GM21825 (cell line): ENCODE measurements around the gene SHC4.
"Not testable (repeated sequence)": the region's sequence is repeated elsewhere in the genome, so short reads cannot be mapped to it uniquely, and the experiment has no call there.

ENCODE experiments used
- ATAC-seq: cut with Tn5 transposase; IDR thresholded peaks from one replicate; pipeline ENCODE4 v1.9.1; 2021; ENCODE audit warnings: mild to moderate bottlenecking, moderate library complexity; ENCODE audit not compliant: unreplicated experiment

Gene SHC4

GRCh38 chr15:48963524-48964113 is at the start of gene SHC4:
Gene SHC4 (minus strand): TSS chr15:48963919. CDS start chr15:48963015, 904 bp downstream.
- no peak for ATAC-seq

DNA sequence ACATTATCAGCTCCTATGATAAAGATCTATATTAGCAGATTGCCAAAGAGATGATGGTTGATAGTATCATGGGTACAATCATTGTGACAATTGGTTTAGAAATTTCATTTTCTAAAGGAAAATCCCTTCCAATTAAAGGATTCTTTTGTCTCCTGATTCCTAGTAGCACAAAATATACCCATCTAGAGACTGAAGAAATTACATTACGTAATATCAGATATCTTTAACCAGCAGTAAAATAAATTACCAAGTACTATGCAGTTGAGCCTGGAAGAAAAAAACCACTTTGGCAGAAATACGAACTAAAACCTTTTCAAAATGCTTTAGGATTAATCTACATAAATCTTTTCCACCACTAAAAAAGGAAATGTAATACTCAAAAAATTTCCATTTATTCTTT is 35.6 kb upstream of the SHC4 start:
- no peak for ATAC-seq

- ATAC-seq: no peak
Observed at GRCh38 chr15:48996276-48996675, 32.6 kb upstream of the SHC4 start.

GRCh38 chr15:48993380-48993779 is 29.7 kb upstream of the SHC4 start:
- ATAC-seq: no peak

- ATAC-seq: peak; percentile 85
Observed at GRCh38 chr15:48992545-48992944, 28.8 kb upstream of the SHC4 start.

- peak; percentile 13 for ATAC-seq
Observed at GRCh38 chr15:48992096-48992495, 28.4 kb upstream of the SHC4 start.

GRCh38 chr15:48989170-48989569 is 25.5 kb upstream of the SHC4 start:
- ATAC-seq: no peak

DNA sequence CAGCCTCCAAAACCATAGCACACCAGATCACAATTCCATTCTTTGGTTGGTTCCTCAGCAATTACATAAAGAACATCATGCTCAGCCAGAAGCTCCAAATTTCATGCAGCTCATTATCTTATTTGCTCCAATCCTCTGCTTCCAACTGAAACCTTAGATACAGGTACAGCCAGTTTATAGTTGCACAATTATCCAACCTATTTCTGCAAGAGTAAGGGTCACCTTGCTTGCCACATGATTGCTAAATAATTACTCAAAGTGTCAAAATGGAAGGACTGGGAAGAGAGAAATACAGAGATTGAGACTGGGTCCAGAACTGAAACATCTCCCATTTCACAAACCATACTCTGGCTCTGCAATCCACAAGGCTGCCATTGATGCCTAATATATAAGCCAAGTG is 23.4 kb upstream of the SHC4 start:
- ATAC-seq: no peak

- ATAC-seq: no peak
Observed at GRCh38 chr15:48986240-48986639, 22.5 kb upstream of the SHC4 start.

- ATAC-seq: no peak
Observed at GRCh38 chr15:48985516-48985915, 21.8 kb upstream of the SHC4 start.

- ATAC-seq: no peak
Observed at GRCh38 chr15:48984811-48985352, 21.2 kb upstream of the SHC4 start.

- no peak for ATAC-seq
Observed at GRCh38 chr15:48984021-48984710, 20.4 kb upstream of the SHC4 start.

DNA sequence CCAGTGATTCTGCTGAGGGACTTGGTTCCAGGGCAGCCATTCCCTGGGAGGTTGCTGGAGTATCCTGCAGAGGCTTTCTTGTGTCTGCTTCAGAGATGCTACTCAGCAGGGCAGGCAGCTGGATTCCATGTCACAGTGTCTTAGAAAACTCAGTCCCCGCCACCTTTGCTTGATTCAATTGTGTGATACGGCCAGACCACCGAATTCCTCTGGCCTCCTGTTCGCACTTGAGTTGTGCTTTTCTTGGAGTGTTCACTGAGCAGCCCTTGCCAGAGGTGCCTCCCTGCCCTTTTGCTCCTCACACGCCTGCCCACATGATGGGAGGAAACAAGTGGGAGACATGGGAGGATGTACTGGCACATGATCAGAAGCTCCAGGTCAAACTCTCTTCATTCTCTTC is 19.6 kb upstream of the SHC4 start:
- no peak for ATAC-seq

DNA sequence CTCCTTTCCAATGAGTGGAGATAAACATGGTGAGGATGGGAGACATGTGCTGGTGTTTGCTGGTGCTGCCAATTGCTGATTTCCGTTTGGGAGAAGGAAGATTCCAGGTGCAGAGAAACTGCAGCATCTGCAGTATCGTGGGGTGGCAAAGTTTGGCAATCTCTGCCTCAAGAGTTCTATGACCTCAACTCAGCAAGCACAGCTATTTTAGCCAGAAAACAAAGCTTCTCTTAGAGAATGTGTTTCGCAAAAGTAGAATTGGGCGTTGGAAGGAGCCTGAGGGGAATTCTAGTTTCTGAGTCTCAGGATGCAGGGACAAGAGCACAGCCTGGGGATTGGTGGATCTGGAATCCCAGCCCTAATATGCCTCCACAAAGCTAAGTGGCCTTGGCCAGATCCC is 18.2 kb upstream of the SHC4 start:
- ATAC-seq: no peak

DNA sequence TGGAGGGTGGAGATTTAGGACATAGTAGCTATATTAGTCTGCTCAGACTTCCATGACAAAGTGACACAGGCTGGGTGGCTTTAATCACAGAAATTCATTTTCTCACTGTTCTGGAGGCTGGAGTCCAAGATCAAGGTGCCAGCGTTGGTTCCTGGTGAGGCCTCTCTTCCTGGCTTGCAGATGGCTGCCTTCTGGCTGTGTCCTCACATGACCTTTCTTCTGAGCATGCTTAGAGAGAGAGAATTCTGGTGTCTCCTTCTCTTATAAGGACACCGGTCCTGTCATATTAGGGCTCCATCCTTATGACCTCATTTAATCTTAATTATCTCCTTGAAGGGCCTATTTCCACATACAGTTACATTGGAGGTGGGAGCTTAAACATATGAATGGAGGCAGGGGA is 14.9 kb upstream of the SHC4 start:
- no peak for ATAC-seq

- no peak for ATAC-seq
Observed at GRCh38 chr15:48976444-48977088, 12.8 kb upstream of the SHC4 start.

DNA sequence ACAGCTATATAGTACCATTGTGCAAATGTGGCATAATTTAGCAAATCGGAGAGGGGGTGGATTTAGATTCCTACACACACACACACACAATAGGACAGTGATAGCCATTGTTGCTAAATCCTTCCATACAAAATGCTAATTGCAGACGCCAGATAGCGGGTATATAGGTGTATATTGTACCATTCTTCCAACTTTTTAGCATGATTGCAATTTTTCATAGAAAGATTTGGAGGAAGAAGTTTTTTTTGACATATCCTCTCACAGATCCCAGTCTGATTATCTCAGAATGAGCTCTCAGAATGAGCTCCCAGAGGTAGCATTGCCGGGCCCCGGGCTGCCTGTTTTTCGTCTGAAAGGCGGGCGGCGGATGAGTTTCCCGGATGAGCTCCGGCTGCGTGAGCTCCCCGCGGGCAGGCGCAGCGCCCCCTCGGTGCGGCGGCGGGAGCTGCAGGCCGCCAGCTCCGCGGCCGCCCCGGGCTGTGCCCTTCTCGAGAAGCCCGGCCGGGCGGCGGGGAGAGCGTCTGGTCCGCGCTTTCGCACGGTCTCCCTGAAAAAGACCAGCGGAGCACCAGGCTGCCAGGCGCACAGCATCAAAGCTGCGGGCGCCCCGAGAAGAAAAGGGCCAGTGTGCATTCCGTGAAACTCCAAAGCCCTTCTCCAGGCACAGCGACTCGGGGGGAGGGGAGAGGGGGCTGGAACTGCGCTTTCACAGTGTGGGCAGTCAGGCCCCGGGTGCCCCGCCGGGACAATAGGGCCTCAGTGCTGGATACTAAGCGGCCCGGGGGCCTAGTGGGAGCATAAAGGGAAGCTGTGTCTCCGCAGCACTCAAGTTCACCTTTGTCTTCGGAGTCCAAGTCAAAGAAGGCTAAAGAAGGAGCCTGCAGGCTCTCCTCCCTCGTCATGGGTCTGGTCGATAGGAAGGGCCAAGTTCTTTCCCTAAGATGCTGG is 12.0 kb upstream of the SHC4 start:
- ATAC-seq: peak; percentile 96

DNA sequence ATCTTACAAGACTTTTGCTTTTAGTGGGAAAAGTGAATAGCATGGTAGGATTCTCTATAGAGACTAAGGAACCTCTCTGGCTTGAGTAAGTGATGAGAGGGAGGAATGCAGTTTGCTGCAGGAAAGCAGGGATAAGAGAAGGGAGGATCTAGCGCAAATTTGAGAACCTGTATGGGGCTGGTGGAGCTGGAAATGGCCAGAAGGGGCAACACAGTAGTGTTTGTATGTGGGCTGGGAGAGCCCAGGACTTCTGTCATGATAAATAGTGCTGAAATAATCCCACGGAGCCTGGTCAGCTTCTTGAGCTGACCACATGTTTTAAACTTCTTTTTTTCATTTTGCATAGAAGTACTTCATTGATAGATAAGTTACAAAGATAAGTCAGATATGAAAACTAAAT is 11.2 kb upstream of the SHC4 start:
- no peak for ATAC-seq

- no peak for ATAC-seq
Observed at GRCh38 chr15:48972750-48973503, 9.2 kb upstream of the SHC4 start.

DNA sequence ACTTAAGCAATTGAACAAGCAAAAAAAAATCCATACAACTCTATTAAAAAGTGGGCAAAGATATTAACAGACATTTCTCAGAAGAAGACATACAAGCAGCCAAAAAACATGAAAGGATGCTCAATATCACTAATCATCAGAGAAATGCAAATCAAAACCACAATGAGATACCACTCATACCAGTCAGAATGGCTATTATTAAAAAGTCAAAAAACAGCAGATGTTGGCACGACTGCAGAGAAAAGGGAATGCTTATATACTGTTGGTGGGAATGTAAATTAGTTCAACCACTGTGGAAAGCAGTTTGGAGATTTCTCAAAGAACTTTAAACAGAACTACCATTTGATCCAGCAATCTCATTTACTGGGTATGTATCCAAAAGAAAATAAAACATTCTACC is 7.2 kb upstream of the SHC4 start:
- ATAC-seq: not testable (repeated sequence)
